GM12878 (cell line): ENCODE measurements around the gene HDAC9.

Experiments used
- CREB1 ChIP-seq: IDR thresholded peaks from 2 replicates; pipeline ENCODE4 v1.6.1; 2012; ENCODE audit warnings: low read depth, mild to moderate bottlenecking, inconsistent platforms
- EP300 ChIP-seq, 2 experiments: fragments of 150-350 bp in 1 of 2; IDR thresholded peaks; 2 replicates each; pipeline ENCODE4 v1.6.1; 2011 to 2012; ENCODE audit warnings: low read depth in 2 of 2, low read length in 2 of 2, borderline replicate concordance in 1 of 2, improper control_type of control experiment in 1 of 2, inconsistent platforms in 1 of 2; ENCODE audit not compliant: control insufficient read depth in 1 of 2
- GABPA ChIP-seq: IDR thresholded peaks from 2 replicates; pipeline ENCODE4 v1.6.1; 2014; ENCODE audit warnings: antibody characterized with exemption, low read depth, mild to moderate bottlenecking, inconsistent platforms
- JUND ChIP-seq: IDR thresholded peaks from 2 replicates; pipeline ENCODE4 v1.6.1; 2012; ENCODE audit warnings: low read depth, mild to moderate bottlenecking, low read length, improper control_type of control experiment, moderate library complexity
- KLF5 ChIP-seq: fragments of 450-650 bp; IDR thresholded peaks from 2 replicates; pipeline ENCODE4 v1.6.1; 2014; ENCODE audit warnings: mild to moderate bottlenecking; ENCODE audit not compliant: partially characterized antibody
- NFYA ChIP-seq: IDR thresholded peaks from 2 replicates; pipeline ENCODE4 v1.6.1; 2011; ENCODE audit warnings: low read depth, mild to moderate bottlenecking, low read length, improper control_type of control experiment, borderline replicate concordance
- NR2C1 ChIP-seq: fragments of 450-650 bp; IDR thresholded peaks from 2 replicates; pipeline ENCODE4 v1.6.1; 2017; ENCODE audit warnings: antibody characterized with exemption, mild to moderate bottlenecking, moderate library complexity
- NRF1 ChIP-seq: conservative IDR thresholded peaks from 2 replicates; pipeline ENCODE4 v1.6.1; 2011; ENCODE audit warnings: mild to moderate bottlenecking, low read depth, low read length, improper control_type of control experiment
- POLR2AphosphoS5 ChIP-seq: IDR thresholded peaks from 2 replicates; pipeline ENCODE4 v1.6.1; 2011; ENCODE audit warnings: mild to moderate bottlenecking, low read length, inconsistent platforms
- RELA ChIP-seq: fragments of 450-650 bp; IDR thresholded peaks from 2 replicates; pipeline ENCODE4 v1.8.0; 2014; ENCODE audit warnings: borderline replicate concordance; ENCODE audit not compliant: partially characterized antibody
- SRF ChIP-seq, 2 experiments: IDR thresholded peaks; 2 replicates each; pipeline ENCODE4 v1.6.1; 2011; ENCODE audit warnings: low read depth in 2 of 2, low read length in 2 of 2, mild to moderate bottlenecking in 1 of 2, moderate library complexity in 1 of 2
- TF ChIP-seq, protein P1 (sequence below): IDR thresholded peaks from 2 replicates; pipeline ENCODE4 v1.6.1; 2011; ENCODE audit warnings: mild to moderate bottlenecking, low read depth, low read length, moderate library complexity; ENCODE audit not compliant: insufficient replicate concordance
- TF ChIP-seq, protein P2 (sequence below): IDR thresholded peaks from 2 replicates; pipeline ENCODE4 v1.6.1; 2012; ENCODE audit warnings: low read depth, low read length, improper control_type of control experiment

DNA sequence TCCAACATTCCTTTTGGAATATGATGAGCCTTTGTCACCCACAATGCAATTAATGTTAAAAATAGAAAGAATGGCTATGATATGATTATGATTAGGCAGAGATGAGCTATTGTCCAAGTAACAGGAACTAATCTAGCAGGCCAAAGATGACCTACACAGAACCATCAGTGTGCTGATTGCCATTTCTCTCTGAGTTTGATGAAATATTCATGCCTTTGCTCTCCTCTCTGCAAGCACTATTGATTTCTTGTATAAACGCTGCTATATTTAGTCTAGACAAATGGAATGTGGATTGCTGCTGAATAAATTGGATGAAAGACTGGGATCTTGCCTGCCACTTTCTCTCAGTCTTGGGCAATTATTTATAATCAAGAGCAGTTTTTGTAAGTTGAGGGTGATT, 85.4 kb downstream of the HDAC9 start:
- TF ChIP-seq GABPA: no peak
- TF ChIP-seq POLR2AphosphoS5: no peak
- TF ChIP-seq NRF1: no peak
- TF ChIP-seq, protein P1, sequence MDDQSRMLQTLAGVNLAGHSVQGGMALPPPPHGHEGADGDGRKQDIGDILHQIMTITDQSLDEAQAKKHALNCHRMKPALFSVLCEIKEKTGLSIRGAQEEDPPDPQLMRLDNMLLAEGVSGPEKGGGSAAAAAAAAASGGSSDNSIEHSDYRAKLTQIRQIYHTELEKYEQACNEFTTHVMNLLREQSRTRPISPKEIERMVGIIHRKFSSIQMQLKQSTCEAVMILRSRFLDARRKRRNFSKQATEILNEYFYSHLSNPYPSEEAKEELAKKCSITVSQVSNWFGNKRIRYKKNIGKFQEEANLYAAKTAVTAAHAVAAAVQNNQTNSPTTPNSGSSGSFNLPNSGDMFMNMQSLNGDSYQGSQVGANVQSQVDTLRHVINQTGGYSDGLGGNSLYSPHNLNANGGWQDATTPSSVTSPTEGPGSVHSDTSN: no peak
- TF ChIP-seq EP300 (IDR thresholded peaks at IDR 0.05; ENCODE audit: borderline replicate concordance in 1 of 2, control insufficient read depth in 1 of 2, low read depth in 2 of 2, low read length in 2 of 2): no peak
- no peak for TF ChIP-seq NFYA
- TF ChIP-seq CREB1: no peak
- TF ChIP-seq, protein P2, sequence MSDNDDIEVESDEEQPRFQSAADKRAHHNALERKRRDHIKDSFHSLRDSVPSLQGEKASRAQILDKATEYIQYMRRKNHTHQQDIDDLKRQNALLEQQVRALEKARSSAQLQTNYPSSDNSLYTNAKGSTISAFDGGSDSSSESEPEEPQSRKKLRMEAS: no peak
- TF ChIP-seq SRF (IDR thresholded peaks at IDR 0.05; ENCODE audit: low read depth in 2 of 2, low read length in 2 of 2): no peak
- TF ChIP-seq RELA: no peak
- TF ChIP-seq JUND: no peak
- no peak for TF ChIP-seq NR2C1
- TF ChIP-seq KLF5: no peak
